Activated T-helper 17 cell treated with anti-CD3 and anti-CD28 coated beads, Interleukin-2, amount 50 U/mL, for 72 hours (primary cell): ENCODE data around the gene MPPED2. TPM values are rescaled to one million over a fixed set of nuclear protein-coding genes. Genes with fewer than 3 reads are reported as not detected.

Experiments used
- ATAC-seq: fragments of 150-1000 bp; cut with Tn5 transposase; replicated peaks from 2 replicates; pipeline ENCODE4 v1.10.0; 2021; ENCODE audit warnings: mild to moderate bottlenecking, moderate library complexity
- H3K27ac Mint-ChIP-seq: one replicate; pipeline ENCODE4 v1.8.0; 2022; ENCODE audit warnings: mixed read lengths
- H3K27me3 Mint-ChIP-seq: one replicate; pipeline ENCODE4 v1.8.0; 2022; ENCODE audit warnings: mixed read lengths
- H3K36me3 Mint-ChIP-seq: one replicate; pipeline ENCODE4 v1.8.0; 2022; ENCODE audit warnings: low read depth, mild to moderate bottlenecking, mixed read lengths
- H3K4me1 Mint-ChIP-seq: one replicate; pipeline ENCODE4 v1.8.0; 2022; ENCODE audit warnings: mixed read lengths
- H3K4me3 Mint-ChIP-seq: one replicate; pipeline ENCODE4 v1.8.0; 2022; ENCODE audit warnings: mild to moderate bottlenecking, mixed read lengths
- H3K9me3 Mint-ChIP-seq: one replicate; pipeline ENCODE4 v1.8.0; 2022; ENCODE audit warnings: mixed read lengths
- total RNA-seq, 2 donors: library from RNA; stranded (reverse); gene quantifications; one replicate each; pipeline ENCODE4 v1.2.3, GENCODE V29; 2022

MPPED2 gene
- total RNA-seq, 2 donors from 2014 or later, result not detected

DNA sequence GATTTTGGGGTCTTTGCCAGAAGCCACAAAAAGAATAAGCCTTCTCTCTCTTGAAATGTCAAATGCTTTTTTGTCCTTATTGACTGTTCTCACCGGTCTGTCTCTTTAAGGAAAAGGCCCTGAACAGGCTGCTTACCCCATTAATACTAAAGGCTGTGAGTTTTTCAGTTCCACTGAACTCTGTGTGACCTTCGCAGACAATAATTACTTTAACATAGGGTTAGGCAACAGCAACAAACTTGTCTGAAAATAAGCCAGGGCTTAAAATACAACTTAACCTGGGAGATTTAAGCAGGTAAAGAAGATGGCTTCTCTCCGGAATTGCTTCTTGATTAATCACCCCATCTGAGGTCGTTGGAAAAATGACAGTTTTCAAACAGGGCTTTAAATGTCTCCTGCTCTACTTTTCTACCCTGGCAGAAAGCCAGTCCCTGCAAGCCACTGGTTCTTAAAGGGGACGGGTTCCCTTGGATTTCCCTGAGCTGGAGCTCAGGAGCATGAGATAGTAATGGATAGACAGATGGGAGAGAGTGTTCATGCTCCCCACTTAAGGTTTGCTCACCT is 193.8 kb downstream of the MPPED2 start:
- H3K36me3 Mint-ChIP-seq, result no peaks in the 10 kb centered on the region
- H3K9me3 Mint-ChIP-seq, result peaks cover 5% of the 10 kb centered on the region
- H3K27ac Mint-ChIP-seq, result no peak overlapping the region
- ATAC-seq, result no peak
- no peaks in the 10 kb centered on the region for H3K4me1 Mint-ChIP-seq
- no peak overlapping the region for H3K4me3 Mint-ChIP-seq
- peaks cover 9% of the 10 kb centered on the region for H3K27me3 Mint-ChIP-seq

DNA sequence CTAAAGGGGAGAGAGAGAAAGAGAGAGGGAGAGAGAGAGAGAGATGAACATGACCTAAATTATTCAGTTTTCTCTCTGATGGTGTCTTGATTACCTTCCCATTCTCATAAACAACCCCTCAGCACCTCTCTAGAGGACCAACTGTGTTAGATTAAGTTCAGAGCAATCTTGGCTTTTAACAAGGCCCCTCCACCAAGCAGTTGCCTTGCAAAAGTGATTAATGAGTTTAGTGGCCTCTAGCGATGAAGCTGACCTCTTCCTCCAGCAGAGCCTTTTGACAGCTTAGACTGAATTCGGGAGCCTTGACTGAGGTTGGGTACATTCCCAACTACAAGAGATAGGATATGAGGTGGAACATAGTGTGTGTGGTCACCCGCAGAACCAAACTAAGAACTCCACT is 197.2 kb downstream of the MPPED2 start:
- H3K4me1 Mint-ChIP-seq, result no peaks in the 10 kb centered on the region
- peaks cover 5% of the 10 kb centered on the region for H3K27me3 Mint-ChIP-seq
- H3K36me3 Mint-ChIP-seq, result no peaks in the 10 kb centered on the region
- ATAC-seq, result no peak
- peaks cover under 1% of the 10 kb centered on the region for H3K9me3 Mint-ChIP-seq
- H3K4me3 Mint-ChIP-seq, result no peak overlapping the region
- H3K27ac Mint-ChIP-seq, result no peak overlapping the region

DNA sequence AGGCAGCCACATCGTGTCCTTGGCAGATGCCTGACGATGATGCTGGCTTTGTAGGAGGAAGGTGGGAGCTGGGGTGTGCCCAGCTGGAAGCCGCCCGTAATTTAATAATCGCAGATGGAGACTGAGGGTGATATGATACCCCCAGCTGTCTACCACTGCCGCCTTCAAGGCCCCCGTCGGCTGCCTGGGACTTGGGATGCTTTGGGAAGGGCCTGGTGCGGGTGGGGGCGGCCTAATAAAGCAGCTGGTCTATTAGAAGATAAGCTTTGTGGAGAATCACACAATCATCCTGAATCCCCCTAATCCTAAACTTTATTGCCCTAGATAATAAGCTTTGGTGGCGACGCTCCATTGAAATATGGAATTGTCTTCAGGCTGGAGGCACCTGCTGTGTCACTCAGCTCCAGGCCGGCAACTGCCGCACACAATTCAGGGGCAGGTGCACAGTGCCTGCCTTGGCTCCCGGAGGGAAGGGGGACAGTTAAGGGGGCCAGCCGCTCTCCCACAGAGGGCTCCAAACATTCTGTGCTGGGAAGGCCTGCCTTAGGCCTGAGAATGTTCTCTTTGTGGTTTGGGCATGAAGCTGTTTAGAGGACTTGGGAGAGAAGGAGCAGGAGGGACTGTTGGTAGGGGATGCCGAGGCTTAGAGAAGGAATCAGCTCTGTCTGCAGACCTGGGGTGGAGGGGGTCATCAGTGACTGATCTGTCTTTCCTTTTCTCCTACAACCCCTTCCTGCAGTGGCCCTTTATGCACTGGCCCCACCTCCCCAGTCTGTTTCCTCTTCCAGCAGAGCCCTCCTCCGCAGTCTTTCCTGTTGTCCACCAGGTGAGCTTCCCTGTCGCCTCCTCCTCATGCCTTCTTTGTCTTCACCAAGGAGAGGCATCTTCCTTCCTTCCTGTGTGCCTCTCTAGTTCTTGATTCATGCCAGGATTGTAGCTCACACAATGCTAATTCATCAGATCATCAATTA is 198.0 kb downstream of the MPPED2 start:
- H3K9me3 Mint-ChIP-seq, result no peaks in the 10 kb centered on the region

DNA sequence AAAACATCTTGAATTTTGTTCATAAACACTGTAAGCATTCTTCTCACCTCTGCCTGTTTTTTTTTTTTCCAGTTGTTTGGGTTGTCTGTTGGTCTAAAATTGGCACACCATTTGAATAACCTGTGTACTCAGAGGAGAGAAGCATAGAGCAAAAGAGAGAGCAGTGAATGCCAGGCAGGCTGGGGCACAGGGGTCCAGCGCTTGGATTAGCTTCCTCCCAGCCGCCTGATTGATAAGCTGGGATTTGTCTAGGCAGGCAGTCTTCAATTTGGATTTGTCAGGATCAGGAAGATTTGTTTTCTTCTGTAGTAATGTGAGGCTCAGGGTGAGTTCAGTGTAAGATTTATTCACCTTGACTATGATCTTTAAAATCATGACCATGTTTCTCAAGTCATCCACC is 204.3 kb downstream of the MPPED2 start:
- Mint-ChIP-seq H3K36me3 (no peaks in the 10 kb centered on the region), H3K27ac (no peak overlapping the region), H3K4me3 (no peak overlapping the region), H3K4me1 (no peaks in the 10 kb centered on the region), H3K9me3 (no peaks in the 10 kb centered on the region), H3K27me3 (peaks cover 10% of the 10 kb centered on the region)
- ATAC-seq, result no peak

More for the DNA sequence above, 198.0 kb downstream of the MPPED2 start:
- Mint-ChIP-seq H3K27me3 (peaks cover 6% of the 10 kb centered on the region), H3K27ac (no peak overlapping the region), H3K36me3 (no peaks in the 10 kb centered on the region), H3K4me3 (no peak overlapping the region), H3K4me1 (no peaks in the 10 kb centered on the region)
- no peak for ATAC-seq

DNA sequence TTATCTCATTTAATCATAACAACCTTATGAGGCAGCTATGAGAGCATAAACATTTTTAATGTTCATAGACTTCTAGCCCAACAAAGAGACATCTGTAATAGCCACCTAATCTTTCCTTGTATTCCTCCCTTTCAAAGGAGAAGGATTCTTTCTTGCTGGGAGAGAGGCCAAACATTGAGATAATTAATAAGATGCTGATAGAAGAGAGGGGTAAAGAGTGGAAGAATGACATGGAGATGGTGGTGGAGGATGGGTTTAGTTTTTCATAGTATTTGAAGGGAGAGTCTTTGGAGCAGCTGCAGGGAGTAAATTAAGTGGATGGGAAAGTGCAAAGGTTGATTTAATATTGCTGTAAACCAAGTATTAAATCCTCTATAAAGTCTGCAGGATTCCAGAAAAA is 205.3 kb downstream of the MPPED2 start:
- ATAC-seq, result no peak
- H3K4me1 Mint-ChIP-seq, result no peaks in the 10 kb centered on the region
- no peaks in the 10 kb centered on the region for H3K9me3 Mint-ChIP-seq
- H3K27me3 Mint-ChIP-seq, result peaks cover 10% of the 10 kb centered on the region
- no peak overlapping the region for H3K4me3 Mint-ChIP-seq
- H3K27ac Mint-ChIP-seq, result no peak overlapping the region
- H3K36me3 Mint-ChIP-seq, result no peaks in the 10 kb centered on the region

DNA sequence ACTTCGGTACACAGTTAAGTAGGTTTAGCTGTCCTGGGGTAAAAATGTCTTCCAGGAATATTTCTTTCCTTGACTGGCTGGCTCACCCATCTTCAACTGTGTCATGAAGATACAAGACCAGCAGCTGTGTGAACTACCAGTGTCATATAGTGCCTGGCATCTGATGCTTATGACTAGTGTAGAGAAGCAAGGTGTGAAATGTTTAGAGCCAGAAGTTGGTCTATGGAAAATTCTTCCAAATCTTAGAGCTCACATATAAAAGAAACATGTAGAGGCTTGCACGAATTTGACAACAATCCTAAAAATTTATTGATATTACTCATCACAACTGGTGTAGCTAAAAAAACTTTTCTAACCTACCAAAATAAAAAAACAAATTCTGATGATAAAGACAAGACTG is 208.8 kb downstream of the MPPED2 start:
- peaks cover 4% of the 10 kb centered on the region for H3K27me3 Mint-ChIP-seq
- no peak overlapping the region for H3K4me3 Mint-ChIP-seq
- no peaks in the 10 kb centered on the region for H3K9me3 Mint-ChIP-seq
- H3K4me1 Mint-ChIP-seq, result no peaks in the 10 kb centered on the region
- H3K27ac Mint-ChIP-seq, result no peak overlapping the region
- ATAC-seq, result no peak
- H3K36me3 Mint-ChIP-seq, result no peaks in the 10 kb centered on the region

DNA sequence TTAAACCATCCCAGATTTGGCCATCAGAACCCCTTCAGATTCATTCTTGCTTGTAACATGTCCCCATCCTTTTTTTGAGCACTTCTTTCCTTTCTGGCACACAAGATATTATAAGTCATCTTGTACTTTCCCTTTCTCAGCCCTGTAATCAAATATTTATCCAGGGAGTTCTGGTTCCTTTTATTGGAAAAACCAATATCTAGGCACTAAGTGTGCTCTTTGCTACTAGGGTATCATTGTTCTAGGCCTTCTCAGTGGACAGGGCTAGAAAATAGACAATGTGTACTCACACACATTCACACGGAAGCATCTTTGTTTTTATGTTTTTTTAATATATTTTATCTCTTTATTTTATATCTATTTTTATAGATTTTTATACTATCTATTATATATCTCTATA is 216.0 kb downstream of the MPPED2 start:
- H3K27ac Mint-ChIP-seq, result no peak overlapping the region
- peaks cover 5% of the 10 kb centered on the region for H3K27me3 Mint-ChIP-seq
- no peaks in the 10 kb centered on the region for H3K9me3 Mint-ChIP-seq
- H3K36me3 Mint-ChIP-seq, result no peaks in the 10 kb centered on the region
- ATAC-seq, result no peak
- H3K4me3 Mint-ChIP-seq, result no peak overlapping the region
- no peaks in the 10 kb centered on the region for H3K4me1 Mint-ChIP-seq

DNA sequence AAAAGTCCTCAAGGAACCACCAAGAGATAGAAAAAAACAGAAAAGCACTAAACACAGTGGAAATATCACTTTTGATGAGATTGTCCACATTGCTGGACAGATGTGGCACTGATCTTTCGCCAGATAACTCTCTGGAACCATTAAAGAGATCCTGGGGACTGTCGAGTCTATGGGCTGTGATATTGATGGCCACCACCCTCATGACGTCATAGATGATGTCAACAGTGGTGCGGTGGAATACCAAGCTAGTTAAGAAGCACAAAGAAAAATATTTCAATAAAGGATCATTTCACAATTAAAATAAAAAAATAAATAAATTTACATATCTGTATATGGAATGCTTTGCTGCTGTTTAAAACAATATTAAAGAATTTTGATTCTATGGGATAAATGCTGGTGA is 217.8 kb downstream of the MPPED2 start:
- Mint-ChIP-seq H3K27me3 (peaks cover 5% of the 10 kb centered on the region), H3K27ac (no peak overlapping the region), H3K4me3 (no peak overlapping the region), H3K4me1 (no peaks in the 10 kb centered on the region), H3K36me3 (no peaks in the 10 kb centered on the region), H3K9me3 (no peaks in the 10 kb centered on the region)
- no peak for ATAC-seq

DNA sequence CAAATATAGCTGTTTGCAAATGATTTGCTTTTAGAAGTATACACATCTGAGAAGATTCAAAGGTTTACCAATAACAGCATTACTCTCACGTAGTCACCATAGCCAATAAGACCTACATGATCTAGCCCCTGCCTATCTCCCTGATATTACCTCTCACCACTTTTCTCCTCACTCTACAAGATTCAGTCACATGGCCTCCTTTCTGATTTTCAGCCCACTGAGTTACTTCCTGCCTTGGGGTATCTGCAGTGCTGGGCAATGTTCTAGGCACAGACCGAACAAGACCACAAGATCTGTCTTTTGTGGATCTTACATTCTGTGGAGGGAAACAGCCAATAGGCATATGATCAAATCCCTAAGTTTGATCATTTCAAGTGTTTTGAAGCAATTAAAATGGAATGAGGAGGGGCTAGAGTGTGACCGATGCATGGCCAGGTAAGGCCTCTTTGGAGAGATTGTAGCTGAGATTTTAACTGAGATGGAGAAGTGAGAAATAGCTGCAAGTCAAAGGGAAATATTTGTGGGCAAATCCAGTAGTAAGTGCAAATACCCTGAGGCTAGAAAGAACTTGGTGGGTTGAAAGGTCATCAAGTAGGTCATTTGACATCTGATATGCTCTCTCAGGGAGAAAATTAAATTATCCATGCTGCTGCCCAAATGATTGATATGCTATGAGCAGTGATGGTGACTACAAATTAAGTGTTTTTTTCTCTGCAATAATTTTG is 220.2 kb downstream of the MPPED2 start:
- Mint-ChIP-seq H3K36me3 (no peaks in the 10 kb centered on the region), H3K27ac (no peak overlapping the region), H3K4me3 (no peak overlapping the region)

DNA sequence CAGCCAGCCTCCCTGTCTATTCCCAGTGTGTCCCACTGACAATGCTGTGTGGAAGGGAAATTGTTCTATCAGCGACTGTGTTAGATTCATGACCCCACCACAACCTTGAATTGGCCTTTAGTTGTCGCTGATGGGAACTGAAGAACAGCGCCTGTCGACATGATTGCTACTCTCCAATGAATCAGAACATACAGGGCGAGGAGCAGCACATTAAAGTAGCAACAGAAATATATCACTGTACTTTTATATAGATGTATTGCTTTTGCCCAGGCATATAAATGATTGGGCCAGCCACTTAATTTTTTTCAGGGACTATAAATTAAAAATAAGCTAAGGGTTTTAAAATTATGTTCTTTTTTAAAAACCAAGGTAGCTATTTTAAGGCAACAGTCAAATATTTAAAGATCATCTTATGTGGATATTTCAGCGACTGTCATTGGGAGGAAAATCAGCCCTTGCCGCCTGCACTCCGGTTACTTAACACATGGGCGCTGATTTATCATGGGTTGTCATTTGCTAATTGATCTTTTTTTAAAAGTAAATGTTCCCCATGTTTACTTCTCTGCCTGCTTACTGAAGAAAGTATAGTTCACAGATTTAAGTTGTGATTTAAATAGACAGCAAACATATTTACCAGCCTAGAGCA is 221.2 kb downstream of the MPPED2 start:
- H3K9me3 Mint-ChIP-seq, result no peaks in the 10 kb centered on the region
- peaks cover 9% of the 10 kb centered on the region for H3K27me3 Mint-ChIP-seq
- no peaks in the 10 kb centered on the region for H3K4me1 Mint-ChIP-seq
- H3K27ac Mint-ChIP-seq, result no peak overlapping the region
- H3K4me3 Mint-ChIP-seq, result no peak overlapping the region
- no peaks in the 10 kb centered on the region for H3K36me3 Mint-ChIP-seq
- no peak for ATAC-seq

More for the DNA sequence above, 220.2 kb downstream of the MPPED2 start:
- Mint-ChIP-seq H3K9me3 (no peaks in the 10 kb centered on the region), H3K27me3 (peaks cover 9% of the 10 kb centered on the region), H3K4me1 (no peaks in the 10 kb centered on the region)
- no peak for ATAC-seq

DNA sequence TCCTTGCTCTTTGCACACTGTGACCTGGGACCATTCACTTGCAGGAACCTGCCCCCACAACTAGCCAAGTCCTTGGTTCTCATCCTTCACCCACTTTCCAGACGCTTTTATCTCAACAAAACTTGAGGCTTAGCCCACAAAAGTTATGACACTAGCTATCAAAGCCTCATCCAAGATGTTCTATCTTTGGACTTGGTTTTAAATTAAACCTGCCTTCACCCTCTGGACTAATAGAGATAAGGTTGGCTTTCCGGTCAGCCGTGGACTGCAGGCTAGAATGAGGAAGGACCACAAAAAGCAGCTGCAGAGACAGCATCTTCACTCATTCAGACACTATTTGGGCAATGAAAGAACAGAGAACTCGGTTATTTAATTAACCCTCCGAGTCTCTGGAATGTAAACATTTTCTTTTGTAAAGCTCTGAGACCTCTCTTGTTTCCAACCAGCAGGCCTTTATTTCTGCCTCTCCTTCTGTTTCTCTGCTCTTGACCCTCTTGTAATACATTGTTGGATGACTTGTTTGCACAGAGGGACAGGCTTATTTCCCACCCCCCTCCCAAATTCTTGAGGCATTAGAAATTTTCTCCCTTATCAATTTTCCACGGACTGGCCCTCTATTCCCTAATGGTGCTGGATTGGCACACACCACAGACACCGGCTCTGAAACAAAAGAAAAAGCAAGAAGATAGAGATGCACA is 221.9 kb downstream of the MPPED2 start:
- no peak for ATAC-seq
- Mint-ChIP-seq H3K4me3 (no peak overlapping the region), H3K4me1 (no peaks in the 10 kb centered on the region), H3K27ac (no peak overlapping the region), H3K27me3 (peaks cover 5% of the 10 kb centered on the region), H3K9me3 (no peaks in the 10 kb centered on the region), H3K36me3 (no peaks in the 10 kb centered on the region)

DNA sequence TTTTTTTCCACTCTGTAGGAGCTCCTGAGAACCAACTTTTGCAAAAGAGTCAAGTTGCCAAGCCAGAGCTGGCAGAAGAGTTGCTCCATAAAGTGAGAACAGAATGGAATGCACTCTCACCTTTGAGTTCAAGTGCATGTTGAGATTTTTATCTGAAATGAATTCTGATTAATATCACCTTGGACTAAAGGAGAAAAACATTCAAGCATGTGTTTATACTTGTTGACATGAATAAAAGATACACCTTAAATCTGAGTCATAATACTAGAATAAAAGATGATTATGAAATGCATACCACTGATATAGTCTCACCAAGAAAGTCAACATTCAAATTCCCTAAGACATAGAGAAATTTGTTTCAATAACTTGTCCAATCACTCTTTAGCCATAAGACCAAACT is 225.4 kb downstream of the MPPED2 start:
- Mint-ChIP-seq H3K4me3 (no peak overlapping the region), H3K4me1 (no peaks in the 10 kb centered on the region), H3K36me3 (no peaks in the 10 kb centered on the region), H3K9me3 (no peaks in the 10 kb centered on the region), H3K27me3 (peaks cover 11% of the 10 kb centered on the region), H3K27ac (no peak overlapping the region)
- no peak for ATAC-seq
